ENCODE measurements around the gene PHGDH. TPM values are rescaled to one million over a fixed set of nuclear protein-coding genes. Genes with fewer than 3 reads are reported as not detected.
"Not testable (repeated sequence)": the region's sequence is repeated elsewhere in the genome, so short reads cannot be mapped to it uniquely, and the experiment has no call there.

The PHGDH gene
- total RNA-seq, 1 experiment from 2014 or later: 589 TPM

DNA sequence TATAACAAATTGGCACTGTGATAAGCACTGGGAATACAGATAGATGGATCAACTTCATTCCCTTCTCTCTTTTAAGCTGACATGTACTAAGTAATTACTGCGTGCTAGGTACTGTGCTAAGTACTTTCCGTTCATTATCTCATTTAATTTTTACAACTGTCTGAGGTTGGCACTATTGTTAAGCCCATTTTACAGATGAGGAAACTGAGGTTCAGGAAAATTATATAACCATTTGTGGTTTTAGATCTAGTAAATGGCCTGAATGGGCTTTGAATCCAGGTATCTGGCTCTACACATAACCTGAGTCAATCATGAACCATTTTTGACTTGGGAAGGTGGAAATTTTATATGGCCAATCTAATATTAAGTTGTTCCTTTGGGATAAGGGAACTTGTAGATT, 60.6 kb downstream of the PHGDH start:
- Histone ChIP-seq H3K27me3 (ENCODE audit: control insufficient read depth, insufficient read depth, low read length) (peaks cover 4% of the 10 kb centered on the region; the same call in 1 of the 2 replicates), H3K4me3 (ENCODE audit: insufficient read depth, low read depth, low read length) (no peak overlapping the region), H3K36me3 (replicated peaks; ENCODE audit: control insufficient read depth, insufficient read depth, low read length) (no peaks in the 10 kb centered on the region)
- no peak for DNase-seq

- no peak overlapping the region for H3K4me3 ChIP-seq (ENCODE audit: insufficient read depth, low read depth, low read length)
- no peak for DNase-seq
Measured at GRCh38 chr1:119773711-119774241, 62.0 kb downstream of the PHGDH start.

DNA sequence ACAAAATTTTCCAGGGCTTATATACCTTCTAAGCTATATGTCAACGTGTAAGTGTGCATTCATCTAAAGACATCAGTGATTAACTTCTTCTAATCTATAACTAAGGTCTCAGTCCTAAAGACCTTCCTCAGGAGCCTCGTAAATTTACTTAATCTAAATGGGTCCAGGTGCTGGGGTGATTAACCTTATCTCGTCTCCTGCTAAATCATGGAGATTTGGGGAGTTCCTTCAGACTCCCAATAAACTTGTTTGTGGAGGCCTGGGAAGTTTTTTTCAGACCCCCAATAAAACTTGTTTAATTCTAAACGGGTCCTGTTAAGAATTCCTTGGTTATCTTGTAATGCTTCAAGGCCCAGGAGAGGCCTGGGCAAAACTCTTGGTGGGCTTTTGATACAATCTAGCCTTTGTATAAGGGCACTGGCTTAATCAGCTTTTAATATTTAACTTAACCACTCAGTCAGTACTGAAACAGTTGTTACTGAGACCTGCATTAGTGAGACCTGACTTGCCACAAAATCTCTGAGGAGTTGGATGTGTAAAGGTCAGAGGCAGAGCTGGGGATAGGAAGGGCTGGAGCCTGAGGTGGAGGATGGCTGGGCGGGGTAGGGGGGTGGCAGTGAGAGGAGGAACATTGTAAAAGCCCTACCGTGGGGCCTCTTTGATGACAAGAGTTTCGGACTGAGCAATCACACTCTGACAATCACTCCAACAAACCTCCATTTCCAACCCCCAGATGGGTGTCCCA, 63.2 kb downstream of the PHGDH start:
- Histone ChIP-seq H3K4me3 (ENCODE audit: insufficient read depth, low read depth, low read length) (no peak overlapping the region), H3K36me3 (replicated peaks; ENCODE audit: control insufficient read depth, insufficient read depth, low read length) (no peaks in the 10 kb centered on the region), H3K27me3 (ENCODE audit: control insufficient read depth, insufficient read depth, low read length) (no peaks in the 10 kb centered on the region)
- no peak for DNase-seq

More at GRCh38 chr1:119773711-119774241, 62.0 kb downstream of the PHGDH start:
- Histone ChIP-seq H3K36me3 (replicated peaks; ENCODE audit: control insufficient read depth, insufficient read depth, low read length) (no peaks in the 10 kb centered on the region), H3K27me3 (ENCODE audit: control insufficient read depth, insufficient read depth, low read length) (peaks cover 4% of the 10 kb centered on the region; the same call in 1 of the 2 replicates)

DNA sequence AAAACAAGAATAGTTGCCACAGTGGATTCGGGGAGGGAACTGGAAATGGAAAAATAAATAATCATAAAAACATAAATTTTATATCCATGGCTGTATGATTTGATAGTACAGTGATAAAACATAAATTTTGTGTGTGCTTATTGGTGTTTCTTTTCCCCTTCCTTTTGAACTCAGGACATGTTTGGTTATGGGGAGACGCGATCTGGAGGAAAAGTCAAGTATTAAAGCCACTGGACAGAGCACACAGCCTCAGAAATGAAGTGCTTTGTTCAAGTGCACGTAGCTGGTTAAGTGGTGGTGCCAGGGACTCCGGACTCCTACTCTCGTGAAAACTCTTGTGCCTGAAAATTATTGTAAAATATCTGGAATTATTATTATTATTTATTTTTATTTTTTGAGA, 66.6 kb downstream of the PHGDH start:
- H3K36me3 ChIP-seq (replicated peaks; ENCODE audit: control insufficient read depth, insufficient read depth, low read length): no peaks in the 10 kb centered on the region
- no peak for DNase-seq
- no peaks in the 10 kb centered on the region for H3K27me3 ChIP-seq (ENCODE audit: control insufficient read depth, insufficient read depth, low read length)
- H3K4me3 ChIP-seq (ENCODE audit: insufficient read depth, low read depth, low read length): no peak overlapping the region

DNA sequence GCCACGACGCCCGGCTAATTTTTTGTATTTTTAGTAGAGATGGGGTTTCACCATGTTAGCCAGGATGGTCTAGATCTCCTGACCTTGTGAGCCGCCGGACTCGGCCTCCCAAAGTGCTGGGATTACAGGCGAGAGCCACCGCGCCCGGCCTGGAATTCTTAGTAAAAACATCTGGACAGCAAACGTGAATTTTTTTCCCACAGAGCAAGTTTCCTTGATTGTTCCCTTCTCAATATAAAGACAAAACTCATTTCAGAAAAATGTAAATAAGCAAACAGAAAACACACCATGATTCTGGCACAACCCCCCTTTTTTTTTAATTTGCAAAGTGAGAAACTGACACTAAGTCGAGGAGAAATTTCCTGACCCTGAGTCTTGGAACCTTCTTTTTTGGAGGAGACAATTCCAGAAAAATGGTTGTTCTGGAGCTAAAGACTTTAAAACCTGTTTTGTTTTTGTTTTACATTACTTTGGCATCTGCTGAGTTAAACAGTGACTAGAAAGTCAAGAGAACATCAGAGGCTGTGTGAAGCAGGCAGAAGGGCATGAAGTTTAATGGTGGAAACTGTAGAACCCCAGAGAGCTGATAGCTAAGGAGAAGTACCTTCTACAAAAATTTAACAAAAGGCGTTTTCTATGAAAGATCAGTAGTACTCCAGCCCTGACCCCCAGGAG, 67.3 kb downstream of the PHGDH start:
- Histone ChIP-seq H3K36me3 (replicated peaks; ENCODE audit: control insufficient read depth, insufficient read depth, low read length) (no peaks in the 10 kb centered on the region), H3K4me3 (ENCODE audit: insufficient read depth, low read depth, low read length) (no peak overlapping the region)
- no peak for DNase-seq

GRCh38 chr1:119779869-119780356, 68.2 kb downstream of the PHGDH start:
- H3K36me3 ChIP-seq (replicated peaks; ENCODE audit: control insufficient read depth, insufficient read depth, low read length): no peaks in the 10 kb centered on the region
- peak; percentile 30 for DNase-seq
- H3K4me3 ChIP-seq (ENCODE audit: insufficient read depth, low read depth, low read length): no peak overlapping the region
- H3K27me3 ChIP-seq (ENCODE audit: control insufficient read depth, insufficient read depth, low read length): no peaks in the 10 kb centered on the region

More for the DNA sequence above, 67.3 kb downstream of the PHGDH start:
- no peaks in the 10 kb centered on the region for H3K27me3 ChIP-seq (ENCODE audit: control insufficient read depth, insufficient read depth, low read length)

GRCh38 chr1:119781434-119782210, 69.9 kb downstream of the PHGDH start:
- Histone ChIP-seq H3K36me3 (replicated peaks; ENCODE audit: control insufficient read depth, insufficient read depth, low read length) (no peaks in the 10 kb centered on the region), H3K27me3 (ENCODE audit: control insufficient read depth, insufficient read depth, low read length) (no peaks in the 10 kb centered on the region), H3K4me3 (ENCODE audit: insufficient read depth, low read depth, low read length) (no peak overlapping the region)
- no peak for DNase-seq

DNA sequence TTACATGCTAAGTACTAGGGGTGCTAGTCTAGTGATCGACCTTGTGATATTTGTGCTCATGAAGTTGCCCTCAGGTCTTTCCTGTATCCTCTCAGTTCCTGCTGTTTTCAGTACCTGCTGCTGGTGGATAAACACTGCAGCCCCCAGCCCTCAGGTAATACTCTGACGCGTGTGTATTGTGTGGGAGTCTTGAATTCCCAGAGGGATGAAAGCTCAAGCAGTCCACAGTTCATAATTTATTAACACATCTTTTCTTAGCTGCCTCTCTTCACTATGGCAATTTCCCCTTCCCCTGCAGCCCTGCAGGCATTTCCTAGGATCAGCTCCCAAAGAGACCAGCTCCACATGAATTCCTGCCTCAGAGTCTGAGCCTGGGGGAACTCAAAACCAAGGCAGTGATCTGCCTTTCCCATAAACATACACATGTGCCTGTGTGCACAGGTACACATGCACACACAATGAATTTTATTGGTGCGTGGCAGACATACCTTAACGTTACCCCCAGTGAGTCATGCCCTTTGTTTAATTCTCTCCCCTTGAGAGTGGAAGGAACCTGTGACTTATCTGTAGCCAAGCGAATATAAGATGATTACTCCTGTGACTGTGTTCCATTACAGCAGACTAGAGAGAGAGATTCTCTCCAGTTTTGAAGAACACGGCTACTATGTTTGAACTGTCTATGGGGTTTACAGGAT, 71.0 kb downstream of the PHGDH start:
- no peak for DNase-seq
- no peak overlapping the region for H3K4me3 ChIP-seq (ENCODE audit: insufficient read depth, low read depth, low read length)
- no peaks in the 10 kb centered on the region for H3K27me3 ChIP-seq (ENCODE audit: control insufficient read depth, insufficient read depth, low read length)
- H3K36me3 ChIP-seq (replicated peaks; ENCODE audit: control insufficient read depth, insufficient read depth, low read length): no peaks in the 10 kb centered on the region

- DNase-seq: no peak
Measured at GRCh38 chr1:119783354-119784185, 71.8 kb downstream of the PHGDH start.

GRCh38 chr1:119784191-119784781, 72.6 kb downstream of the PHGDH start:
- no peak overlapping the region for H3K4me3 ChIP-seq (ENCODE audit: insufficient read depth, low read depth, low read length)
- H3K27me3 ChIP-seq (ENCODE audit: control insufficient read depth, insufficient read depth, low read length): no peaks in the 10 kb centered on the region
- DNase-seq: no peak
- H3K36me3 ChIP-seq (replicated peaks; ENCODE audit: control insufficient read depth, insufficient read depth, low read length): no peaks in the 10 kb centered on the region

More at GRCh38 chr1:119783354-119784185, 71.8 kb downstream of the PHGDH start:
- Histone ChIP-seq H3K36me3 (replicated peaks; ENCODE audit: control insufficient read depth, insufficient read depth, low read length) (no peaks in the 10 kb centered on the region), H3K27me3 (ENCODE audit: control insufficient read depth, insufficient read depth, low read length) (no peaks in the 10 kb centered on the region), H3K4me3 (ENCODE audit: insufficient read depth, low read depth, low read length) (no peak overlapping the region)

- H3K27me3 ChIP-seq (ENCODE audit: control insufficient read depth, insufficient read depth, low read length); DNase-seq; H3K4me3 ChIP-seq (ENCODE audit: insufficient read depth, low read depth, low read length); H3K36me3 ChIP-seq (replicated peaks; ENCODE audit: control insufficient read depth, insufficient read depth, low read length): not testable (repeated sequence)
Measured at GRCh38 chr1:119786046-119786445, 74.3 kb downstream of the PHGDH start.

GRCh38 chr1:119786473-119787050, 74.8 kb downstream of the PHGDH start:
- DNase-seq; H3K4me3 ChIP-seq (ENCODE audit: insufficient read depth, low read depth, low read length); H3K36me3 ChIP-seq (replicated peaks; ENCODE audit: control insufficient read depth, insufficient read depth, low read length); H3K27me3 ChIP-seq (ENCODE audit: control insufficient read depth, insufficient read depth, low read length): not testable (repeated sequence)

DNA sequence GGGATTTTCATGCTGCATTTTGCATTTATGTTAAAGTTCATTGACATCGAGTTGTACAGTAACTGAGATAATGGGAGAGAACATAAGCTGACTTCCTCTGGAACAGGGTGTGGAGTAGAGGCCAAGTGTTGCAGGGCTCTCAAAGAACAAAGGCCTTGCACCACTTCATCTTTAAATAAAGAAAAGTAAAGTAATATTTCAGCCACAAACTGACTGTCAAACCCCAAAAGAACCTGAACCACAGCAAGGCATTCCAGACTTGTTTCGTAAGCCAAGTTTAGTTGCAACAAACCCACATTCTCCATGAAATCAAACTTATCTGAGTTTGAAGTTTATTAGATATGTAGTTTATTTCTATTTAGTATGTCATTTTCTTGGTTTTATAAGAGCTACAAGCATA, 76.0 kb downstream of the PHGDH start:
- Histone ChIP-seq H3K36me3 (replicated peaks; ENCODE audit: control insufficient read depth, insufficient read depth, low read length) (no peaks in the 10 kb centered on the region), H3K27me3 (ENCODE audit: control insufficient read depth, insufficient read depth, low read length) (no peaks in the 10 kb centered on the region), H3K4me3 (ENCODE audit: insufficient read depth, low read depth, low read length) (no peak overlapping the region)
- DNase-seq: no peak
